Right lobe of liver (tissue), 6 donors: ENCODE measurements around the gene TRIM43. TPM values are rescaled to one million over a fixed set of nuclear protein-coding genes. Genes with fewer than 3 reads are reported as not detected.
"Not testable (repeated sequence)": the region's sequence is repeated elsewhere in the genome, so short reads cannot be mapped to it uniquely, and the experiment has no call there.

Experiments
- ATAC-seq, 4 donors: fragments of 200-7000 bp; cut with Tn5 transposase; one replicate each; pipeline ENCODE4 v1.9.1; 2020; ENCODE audit warnings: mild to moderate bottlenecking in 4 of 4, moderate library complexity in 4 of 4
- DNase-seq, 3 donors: peaks; one replicate each; pipeline ENCODE4 v3.0.0-alpha.2; 2020
- H3K27ac ChIP-seq, 3 donors: fragments of 200-600 bp; one replicate each; pipeline ENCODE4 v1.8.0; 2022
- H3K27me3 ChIP-seq, 2 donors: fragments of 200-600 bp; one replicate each; pipeline ENCODE4 v1.8.0; 2022
- H3K36me3 ChIP-seq, 4 donors: fragments of 200-600 bp; sonication (generic) in 1 of 4; one replicate each; pipeline versions ENCODE4 v1.5.1 to v1.8.0; 2017 to 2022; ENCODE audit warnings: control low read depth in 1 of 4
- H3K4me1 ChIP-seq, 4 donors: fragments of 200-600 bp; sonication (generic) in 1 of 4; one replicate each; pipeline versions ENCODE4 v1.5.1 to v1.8.0; 2017 to 2022; ENCODE audit warnings: control low read depth in 1 of 4
- H3K4me3 ChIP-seq, 3 donors: fragments of 200-600 bp; one replicate each; pipeline ENCODE4 v1.8.0; 2022
- H3K9me3 ChIP-seq, 4 donors: fragments of 200-600 bp; sonication (generic) in 1 of 4; one replicate each; pipeline versions ENCODE4 v1.5.1 to v1.8.0; 2017 to 2022; ENCODE audit warnings: control low read depth in 1 of 4
- POLR2A ChIP-seq: fragments of 450-650 bp; IDR thresholded peaks from one replicate; pipeline ENCODE4 v1.6.1; 2017; ENCODE audit warnings: antibody characterized with exemption, mild to moderate bottlenecking
- WGBS: methylation state at CpG from one replicate; pipeline ENCODE4 v1.1.6; 2018; ENCODE audit warnings: low coverage, low lambda C conversion rate; ENCODE audit not compliant: insufficient coverage; ENCODE audit errors: missing lambda C conversion rate; 5-methylcytosine and 5-hydroxymethylcytosine counted together
- intact Hi-C, 2 donors: fragments of 100-400 bp; cut with DNase I; formaldehyde crosslinking; loops; one replicate each; pipeline versions ENCODE4 v1.11.2 to v1.14.1; 2022
- total RNA-seq, 6 experiments: library from RNA; depleted of rRNA in 2 of 6; stranded (reverse); fragments of >200 nt in 2 of 6; fragmentation: NEBNext Ultra II Directional in 3 of 6; extraction: Animal tissue kit (Norgen Biotek cat#: 25700) in 3 of 6; gene quantifications; one replicate each; pipeline versions ENCODE4 v1.1.0 to v1.2.4, GENCODE V29; 2016 to 2023
- TF ChIP-seq, protein P1 (sequence below), 4 donors: fragments of 200-600 bp in 3 of 4; fragments of 450-650 bp in 1 of 4; IDR thresholded peaks; one replicate each; pipeline versions ENCODE4 v1.5.1 to v1.8.0; 2016 to 2022; ENCODE audit warnings: antibody characterized with exemption in 4 of 4, mild to moderate bottlenecking in 2 of 4
- donor health status: DM: no; HTN: yes; CAD: no.
- donor health status: DM: no; HTN: no; CAD: no.
- donor health status: DM: no; HTN: no; CAD: no.
- donor health status: DM: no; HTN: yes; CAD: no.
- donor health status: DM: no; HTN: yes; CAD: no.

The TRIM43 gene
- total RNA-seq, 6 experiments from 2014 or later = not detected

DNA sequence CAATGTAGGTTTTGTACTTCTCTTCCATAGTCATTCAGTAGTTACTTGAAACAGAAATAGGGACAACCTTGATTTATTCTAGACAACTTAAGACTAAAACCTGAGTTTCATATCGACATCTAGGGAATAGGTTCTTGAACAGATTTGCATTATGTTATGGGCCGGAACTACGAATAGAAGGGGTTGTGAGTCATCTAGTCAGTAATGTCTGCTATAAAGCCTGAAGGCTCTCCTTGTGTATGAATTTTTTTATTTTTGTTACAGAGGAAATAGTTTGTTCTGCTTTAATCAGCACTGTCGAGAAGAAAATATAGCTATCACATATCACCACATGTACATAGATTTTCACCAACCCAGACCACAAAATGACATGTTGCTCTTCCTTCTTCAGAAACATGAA is 17.3 kb upstream of the TRIM43 start:
- no peaks in the 10 kb centered on the region for H3K27me3 ChIP-seq
- H3K9me3 ChIP-seq = no peaks in the 10 kb centered on the region
- no peak for TF ChIP-seq POLR2A
- TF ChIP-seq, protein P1, sequence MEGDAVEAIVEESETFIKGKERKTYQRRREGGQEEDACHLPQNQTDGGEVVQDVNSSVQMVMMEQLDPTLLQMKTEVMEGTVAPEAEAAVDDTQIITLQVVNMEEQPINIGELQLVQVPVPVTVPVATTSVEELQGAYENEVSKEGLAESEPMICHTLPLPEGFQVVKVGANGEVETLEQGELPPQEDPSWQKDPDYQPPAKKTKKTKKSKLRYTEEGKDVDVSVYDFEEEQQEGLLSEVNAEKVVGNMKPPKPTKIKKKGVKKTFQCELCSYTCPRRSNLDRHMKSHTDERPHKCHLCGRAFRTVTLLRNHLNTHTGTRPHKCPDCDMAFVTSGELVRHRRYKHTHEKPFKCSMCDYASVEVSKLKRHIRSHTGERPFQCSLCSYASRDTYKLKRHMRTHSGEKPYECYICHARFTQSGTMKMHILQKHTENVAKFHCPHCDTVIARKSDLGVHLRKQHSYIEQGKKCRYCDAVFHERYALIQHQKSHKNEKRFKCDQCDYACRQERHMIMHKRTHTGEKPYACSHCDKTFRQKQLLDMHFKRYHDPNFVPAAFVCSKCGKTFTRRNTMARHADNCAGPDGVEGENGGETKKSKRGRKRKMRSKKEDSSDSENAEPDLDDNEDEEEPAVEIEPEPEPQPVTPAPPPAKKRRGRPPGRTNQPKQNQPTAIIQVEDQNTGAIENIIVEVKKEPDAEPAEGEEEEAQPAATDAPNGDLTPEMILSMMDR (IDR thresholded peaks at IDR 0.05) = no peak
- ATAC-seq = no peak
- no peak for DNase-seq
- H3K36me3 ChIP-seq = no peaks in the 10 kb centered on the region
- intact Hi-C loops = no loop called here
- no peaks in the 10 kb centered on the region for H3K4me1 ChIP-seq
- H3K27ac ChIP-seq = no peak overlapping the region
- 67% methylated on average over 4 of the region's 4 CpGs for whole genome bisulfite sequencing
- no peak overlapping the region for H3K4me3 ChIP-seq

DNA sequence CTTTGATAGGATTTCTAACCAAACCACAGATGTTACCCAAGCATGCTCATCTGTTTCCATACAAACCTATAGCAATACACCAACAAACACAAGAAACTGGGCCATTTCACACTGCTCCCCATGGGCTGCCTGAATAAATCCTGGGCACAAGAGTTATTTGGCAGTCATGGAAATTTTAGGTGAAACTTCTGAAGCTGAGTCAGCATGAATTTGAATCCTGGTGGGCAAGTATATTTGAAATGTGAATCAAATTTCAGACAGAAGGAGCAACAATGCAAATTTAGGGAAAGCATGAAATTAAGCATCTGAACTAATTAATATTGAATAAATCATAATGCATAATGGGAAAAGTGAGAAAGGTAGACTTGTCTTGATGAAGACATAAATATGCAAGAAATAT is 15.9 kb upstream of the TRIM43 start:
- TF ChIP-seq, protein P1 (IDR thresholded peaks at IDR 0.05) = no peak
- TF ChIP-seq POLR2A = no peak
- H3K4me1 ChIP-seq = no peaks in the 10 kb centered on the region
- H3K27me3 ChIP-seq = no peaks in the 10 kb centered on the region
- ATAC-seq = no peak
- no peak overlapping the region for H3K27ac ChIP-seq
- H3K9me3 ChIP-seq = no peaks in the 10 kb centered on the region
- DNase-seq = no peak
- no peaks in the 10 kb centered on the region for H3K36me3 ChIP-seq
- intact Hi-C loops = no loop called here
- no peak overlapping the region for H3K4me3 ChIP-seq

DNA sequence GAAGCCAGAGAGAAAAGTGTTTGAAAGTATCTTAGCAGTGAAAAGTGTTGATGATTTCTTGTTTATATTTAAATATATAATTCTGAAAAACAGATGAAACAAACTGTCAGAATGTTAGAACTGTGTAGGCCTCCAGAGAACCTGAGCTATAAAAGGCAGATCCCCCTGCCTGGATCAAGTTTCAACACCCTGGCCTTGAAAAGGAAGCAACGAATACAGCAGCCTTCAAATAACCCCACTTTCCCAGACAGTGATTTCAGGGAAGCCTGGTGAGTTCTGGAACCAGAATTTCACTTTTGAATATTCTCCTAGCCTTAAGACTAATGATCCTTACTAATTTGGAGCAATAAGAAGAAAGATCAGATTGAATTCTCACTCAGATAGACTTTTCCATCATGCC is 13.3 kb upstream of the TRIM43 start:
- ATAC-seq = no peak
- TF ChIP-seq, protein P1 (IDR thresholded peaks at IDR 0.05) = no peak
- TF ChIP-seq POLR2A = no peak
- Histone ChIP-seq H3K9me3 (no peaks in the 10 kb centered on the region), H3K4me3 (no peak overlapping the region), H3K36me3 (no peaks in the 10 kb centered on the region), H3K27ac (no peak overlapping the region), H3K27me3 (no peaks in the 10 kb centered on the region), H3K4me1 (no peaks in the 10 kb centered on the region)
- no peak for DNase-seq
- 46% methylated on average over 1 of the region's 1 CpG for WGBS
- intact Hi-C loops = no loop called here

DNA sequence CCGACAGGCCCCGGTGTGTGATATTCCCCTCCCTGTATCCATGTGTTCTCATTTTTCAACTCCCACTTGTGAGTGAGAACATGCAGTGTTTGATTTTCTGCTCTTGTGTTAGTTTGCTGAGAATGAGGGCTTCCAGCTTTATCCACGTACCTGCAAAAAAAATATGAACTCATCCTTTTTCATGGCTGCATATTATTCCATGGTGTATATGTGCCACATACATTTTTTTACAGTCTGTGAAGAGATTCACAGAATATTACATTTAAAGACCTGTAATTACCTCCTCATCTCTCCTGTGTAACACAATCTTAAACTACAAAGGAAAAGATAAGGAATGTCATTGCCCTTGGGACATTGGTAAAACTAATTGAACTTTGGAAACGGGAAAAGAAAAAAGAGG is 8.3 kb upstream of the TRIM43 start:
- intact Hi-C loops = not testable (repeated sequence)

DNA sequence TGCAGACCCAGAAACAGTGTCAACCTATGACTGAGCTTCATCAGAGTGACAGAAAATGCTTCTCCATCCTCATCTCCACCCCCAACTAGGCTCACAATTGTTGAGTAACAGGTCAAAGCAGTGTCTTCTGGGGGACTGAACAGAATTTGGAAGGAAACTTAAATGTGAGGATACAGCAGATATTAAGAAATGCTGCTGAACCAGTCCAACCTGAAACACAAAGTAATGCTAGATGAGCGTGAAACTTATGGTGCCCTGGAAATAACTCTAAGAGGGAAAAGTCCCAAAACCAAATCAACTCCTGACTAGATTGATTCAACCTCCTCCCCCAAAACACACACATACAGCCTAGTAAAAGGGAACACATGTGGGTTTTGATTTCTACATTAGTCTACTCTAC is 7.5 kb upstream of the TRIM43 start:
- intact Hi-C loops, H3K27me3 ChIP-seq, H3K36me3 ChIP-seq, DNase-seq, ATAC-seq, H3K4me1 ChIP-seq, H3K4me3 ChIP-seq, H3K9me3 ChIP-seq, H3K27ac ChIP-seq: not testable (repeated sequence)
- 88% methylated on average over 1 of the region's 1 CpG for WGBS

More for the DNA sequence above, 8.3 kb upstream of the TRIM43 start:
- ATAC-seq, H3K4me1 ChIP-seq, DNase-seq, H3K27ac ChIP-seq, H3K27me3 ChIP-seq, H3K36me3 ChIP-seq, H3K4me3 ChIP-seq, H3K9me3 ChIP-seq: not testable (repeated sequence)
- 91% methylated on average over 4 of the region's 4 CpGs for WGBS

DNA sequence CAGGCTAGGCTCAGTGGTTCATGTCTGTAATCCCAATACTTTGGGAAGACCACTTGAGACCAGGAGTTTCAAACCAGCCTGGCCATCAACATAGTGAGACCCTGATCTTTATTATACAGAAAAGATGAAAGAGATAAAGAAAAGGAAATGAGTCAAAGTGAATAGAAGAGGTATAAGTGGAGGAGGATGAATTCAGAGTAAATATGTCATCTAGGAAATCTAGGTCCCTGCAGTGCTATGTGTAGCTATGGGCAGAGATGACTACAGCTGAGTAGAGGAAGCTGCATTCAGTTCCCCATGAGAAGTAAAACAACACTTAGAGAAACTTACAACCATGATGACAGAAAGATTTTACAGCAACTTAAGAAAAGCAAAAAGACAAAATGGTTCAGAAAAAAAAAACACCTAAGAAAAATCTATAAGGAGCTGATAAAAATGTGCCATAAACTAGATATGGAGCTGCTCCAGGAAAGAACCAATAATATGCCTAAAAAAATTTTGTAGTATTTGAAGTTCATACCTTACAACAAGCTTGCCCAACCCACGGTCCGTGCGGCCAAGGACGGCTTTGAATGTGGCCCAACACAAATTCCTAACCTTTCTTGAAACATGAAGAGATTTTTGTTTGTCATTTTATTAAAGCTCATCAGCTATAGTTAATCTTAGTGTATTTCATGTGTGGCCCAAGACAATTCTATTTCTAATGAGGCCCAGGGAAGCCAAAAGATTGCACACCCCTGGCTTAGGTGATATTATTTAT is 1.8 kb upstream of the TRIM43 start:
- DNase-seq, H3K4me1 ChIP-seq, H3K36me3 ChIP-seq, intact Hi-C loops, H3K4me3 ChIP-seq, H3K27me3 ChIP-seq, ATAC-seq, H3K27ac ChIP-seq, H3K9me3 ChIP-seq: not testable (repeated sequence)
- WGBS = 87% methylated on average over 4 of the region's 4 CpGs

DNA sequence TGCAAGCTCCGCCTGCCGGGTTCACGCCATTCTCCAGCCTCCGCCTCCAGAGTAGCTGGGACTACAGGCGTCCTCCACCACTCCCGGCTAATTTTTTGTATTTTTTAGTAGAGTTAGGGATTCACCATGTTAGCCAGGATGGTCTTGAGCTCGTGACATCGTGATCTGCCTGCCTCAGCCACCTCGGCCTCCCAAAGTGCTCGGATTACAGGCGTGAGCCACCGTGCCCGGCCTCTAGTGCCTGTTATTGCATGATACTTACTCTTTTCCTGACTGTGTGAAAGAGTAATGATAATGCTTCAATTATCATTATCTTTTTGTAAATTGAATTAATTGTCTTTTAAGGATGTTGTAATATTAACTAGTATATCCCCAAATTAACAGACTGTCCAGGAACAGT is 1.2 kb downstream of the TRIM43 start:
- H3K27ac ChIP-seq, H3K4me3 ChIP-seq, H3K27me3 ChIP-seq, H3K9me3 ChIP-seq, ATAC-seq, intact Hi-C loops, H3K4me1 ChIP-seq, DNase-seq, H3K36me3 ChIP-seq: not testable (repeated sequence)
- WGBS = 78% methylated on average over 13 of the region's 13 CpGs

DNA sequence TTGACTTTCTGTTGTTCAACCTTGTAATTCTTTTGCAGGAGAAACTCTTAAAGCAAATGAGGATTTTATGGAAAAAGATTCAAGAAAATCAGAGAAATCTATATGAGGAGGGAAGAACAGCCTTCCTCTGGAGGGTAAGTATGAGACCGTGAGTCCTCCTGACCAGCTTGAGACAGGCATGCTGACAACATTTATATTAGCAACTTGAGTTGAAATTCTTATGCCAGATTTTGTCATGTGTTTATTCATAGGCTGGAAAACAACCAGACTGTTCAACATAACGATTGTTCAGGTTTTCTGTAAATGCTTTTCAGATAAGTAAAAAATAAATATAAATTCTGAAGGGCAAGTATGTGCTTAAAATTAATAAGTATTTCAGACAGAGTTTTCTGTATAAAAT is 3.2 kb downstream of the TRIM43 start:
- H3K4me1 ChIP-seq, DNase-seq, H3K27me3 ChIP-seq, H3K36me3 ChIP-seq, H3K9me3 ChIP-seq, intact Hi-C loops, H3K27ac ChIP-seq, ATAC-seq, H3K4me3 ChIP-seq: not testable (repeated sequence)
- WGBS = 36% methylated on average over 2 of the region's 2 CpGs

DNA sequence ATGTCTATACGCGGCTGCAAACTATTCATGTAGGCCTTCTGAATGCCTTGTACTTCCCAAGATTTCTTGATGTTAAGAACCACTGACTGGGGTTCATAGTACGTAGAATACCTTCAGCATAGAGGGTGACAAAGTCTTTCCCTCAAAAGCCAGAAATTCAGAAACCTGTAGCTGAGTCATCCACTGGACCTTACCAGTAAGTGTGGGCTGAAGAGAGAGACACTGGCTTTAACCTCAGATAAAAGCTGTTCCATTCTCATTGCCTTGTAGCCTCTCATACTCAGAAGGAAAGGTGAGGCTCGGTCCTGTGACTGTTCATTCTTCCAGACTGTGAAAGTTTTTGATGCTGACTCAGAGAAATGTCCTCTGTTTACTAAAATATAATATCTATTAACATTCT is 9.5 kb downstream of the TRIM43 start:
- WGBS = no CpG with 5 or more reads among the region's 4 CpGs
- DNase-seq, intact Hi-C loops: not testable (repeated sequence)

More for the DNA sequence above, 9.5 kb downstream of the TRIM43 start:
- not testable (repeated sequence) for H3K36me3 ChIP-seq, ATAC-seq, H3K4me3 ChIP-seq, H3K27ac ChIP-seq, H3K27me3 ChIP-seq, H3K9me3 ChIP-seq, H3K4me1 ChIP-seq
